ENCODE results near the gene PICALM. TPM values are rescaled to one million over a fixed set of nuclear protein-coding genes. Genes with fewer than 3 reads are reported as not detected.

The PICALM gene
- total RNA-seq, 1 donor from 2014 or later, result 117 TPM

GRCh38 chr11:86069408-86070101, 671 bp upstream of the PICALM start:
- no peak for TF ChIP-seq CTCF (IDR thresholded peaks at IDR 0.05; ENCODE audit: partially characterized antibody, unreplicated experiment)
- Mint-ChIP-seq H3K4me3 (ENCODE audit: unreplicated experiment) (peak overlapping the region; percentile 84), H3K9me3 (ENCODE audit: unreplicated experiment) (peaks cover 10% of the 10 kb centered on the region), H3K27me3 (ENCODE audit: unreplicated experiment) (peaks cover 14% of the 10 kb centered on the region), H3K36me3 (ENCODE audit: unreplicated experiment) (no peaks in the 10 kb centered on the region), H3K4me1 (ENCODE audit: low read depth, unreplicated experiment) (peaks cover 25% of the 10 kb centered on the region), H3K27ac (ENCODE audit: unreplicated experiment) (peak overlapping the region; percentile 91)
- no peak for DNase-seq

GRCh38 chr11:86068138-86068871, 579 bp downstream of the PICALM start:
- peak; percentile 51 for DNase-seq
- TF ChIP-seq CTCF (IDR thresholded peaks at IDR 0.05; ENCODE audit: partially characterized antibody, unreplicated experiment), result no peak
- H3K9me3 Mint-ChIP-seq (ENCODE audit: unreplicated experiment), result peaks cover 10% of the 10 kb centered on the region
- H3K27me3 Mint-ChIP-seq (ENCODE audit: unreplicated experiment), result peaks cover 14% of the 10 kb centered on the region
- H3K36me3 Mint-ChIP-seq (ENCODE audit: unreplicated experiment), result no peaks in the 10 kb centered on the region
- H3K4me3 Mint-ChIP-seq (ENCODE audit: unreplicated experiment), result peak overlapping the region; percentile 100
- H3K27ac Mint-ChIP-seq (ENCODE audit: unreplicated experiment), result peak overlapping the region; percentile 100
- peaks cover 25% of the 10 kb centered on the region for H3K4me1 Mint-ChIP-seq (ENCODE audit: low read depth, unreplicated experiment)

- H3K4me3 Mint-ChIP-seq (ENCODE audit: unreplicated experiment), result peak overlapping the region; percentile 100
- TF ChIP-seq CTCF (IDR thresholded peaks at IDR 0.05; ENCODE audit: partially characterized antibody, unreplicated experiment), result no peak
- H3K4me1 Mint-ChIP-seq (ENCODE audit: low read depth, unreplicated experiment), result peaks cover 25% of the 10 kb centered on the region
- H3K9me3 Mint-ChIP-seq (ENCODE audit: unreplicated experiment), result peaks cover 10% of the 10 kb centered on the region
- no peak for DNase-seq
- peaks cover 14% of the 10 kb centered on the region for H3K27me3 Mint-ChIP-seq (ENCODE audit: unreplicated experiment)
- H3K27ac Mint-ChIP-seq (ENCODE audit: unreplicated experiment), result peak overlapping the region; percentile 100
- no peaks in the 10 kb centered on the region for H3K36me3 Mint-ChIP-seq (ENCODE audit: unreplicated experiment)
Measured at GRCh38 chr11:86067851-86068137, 1.1 kb downstream of the PICALM start.

- peaks cover 25% of the 10 kb centered on the region for H3K4me1 Mint-ChIP-seq (ENCODE audit: low read depth, unreplicated experiment)
- H3K27me3 Mint-ChIP-seq (ENCODE audit: unreplicated experiment), result peaks cover 14% of the 10 kb centered on the region
- H3K27ac Mint-ChIP-seq (ENCODE audit: unreplicated experiment), result peak overlapping the region; percentile 100
- no peak for TF ChIP-seq CTCF (IDR thresholded peaks at IDR 0.05; ENCODE audit: partially characterized antibody, unreplicated experiment)
- H3K9me3 Mint-ChIP-seq (ENCODE audit: unreplicated experiment), result peaks cover 10% of the 10 kb centered on the region
- H3K4me3 Mint-ChIP-seq (ENCODE audit: unreplicated experiment), result peak overlapping the region; percentile 100
- H3K36me3 Mint-ChIP-seq (ENCODE audit: unreplicated experiment), result no peaks in the 10 kb centered on the region
- DNase-seq, result no peak
Measured at GRCh38 chr11:86067009-86067850, 1.7 kb downstream of the PICALM start.

Measured in glutamatergic neuron (in vitro differentiated cells).